HAP-1 (cell line): ENCODE measurements around the gene GALNT9.
"Not testable (repeated sequence)": the region's sequence is repeated elsewhere in the genome, so short reads cannot be mapped to it uniquely, and the experiment has no call there.

Source experiments
- DNase-seq, 2 experiments: peaks; one replicate each; pipeline ENCODE4 v3.0.0-alpha.2; 2016 to 2020; ENCODE audit warnings: low spot score in 2 of 2
- H3K27me3 ChIP-seq: fragments of 250-450 bp; sonication (Bioruptor Pico); 2 replicates; pipeline ENCODE4 v1.5.1; 2020; ENCODE audit warnings: low read depth, mild to moderate bottlenecking, moderate library complexity
- H3K36me3 ChIP-seq: fragments of 250-450 bp; sonication (Bioruptor Pico); replicated peaks from 2 replicates; pipeline ENCODE4 v1.5.1; 2020; ENCODE audit warnings: mild to moderate bottlenecking
- H3K4me1 ChIP-seq: fragments of 250-450 bp; sonication (Bioruptor Pico); 2 replicates; pipeline ENCODE4 v1.5.1; 2020; ENCODE audit warnings: mild to moderate bottlenecking
- H3K4me3 ChIP-seq: fragments of 250-450 bp; sonication (Bioruptor Pico); 2 replicates; pipeline ENCODE4 v1.5.1; 2020; ENCODE audit warnings: mild to moderate bottlenecking, moderate library complexity
- H3K9me3 ChIP-seq: fragments of 250-450 bp; sonication (Bioruptor Pico); 2 replicates; pipeline ENCODE4 v1.5.1; 2020; ENCODE audit warnings: mild to moderate bottlenecking, moderate library complexity
- in situ Hi-C: fragments of 300-500 bp; cut with MboI; formaldehyde crosslinking; loops from 3 replicates; pipeline ENCODE4 v1.14.3; 2020; ENCODE audit warnings: low sequenced_read_pairs, inconsistent platforms, mixed read lengths

GALNT9 gene

GRCh38 chr12:132329036-132329719 is at the start of gene GALNT9:
Gene GALNT9 (minus strand): TSS chr12:132329589. CDS start chr12:132329203, 386 bp downstream.
- Histone ChIP-seq H3K4me3 (no peak within 1 kb of the TSS), H3K36me3 (no peaks in the 10 kb centered on the region), H3K4me1 (no peaks in the 10 kb centered on the region), H3K9me3 (no peaks in the 10 kb centered on the region), H3K27me3 (peaks cover 37% of the 10 kb centered on the region)
- DNase-seq = no peak
- in situ Hi-C loops = no loop called here

DNA sequence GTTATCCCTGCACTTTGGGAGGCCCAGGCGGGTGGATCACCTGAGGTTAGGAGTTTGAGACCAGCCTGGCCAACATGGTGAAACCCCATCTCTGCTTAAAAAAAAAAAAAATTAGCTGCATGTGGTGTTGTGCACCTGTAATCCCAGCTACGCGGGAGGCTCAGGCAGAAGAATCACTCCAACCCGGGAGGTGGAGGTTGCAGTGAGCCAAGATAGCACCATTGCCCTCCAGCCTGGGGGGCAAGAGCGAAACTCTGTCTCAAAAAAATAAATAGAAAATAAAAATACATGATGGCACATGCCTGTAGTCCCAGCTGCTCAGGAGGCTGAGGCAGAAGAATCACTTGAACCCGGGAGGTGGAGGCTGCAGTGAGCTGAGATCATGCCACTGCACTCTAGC is 49.7 kb upstream of the GALNT9 start:
- H3K9me3 ChIP-seq, in situ Hi-C loops, H3K4me1 ChIP-seq, DNase-seq, H3K36me3 ChIP-seq, H3K4me3 ChIP-seq: not testable (repeated sequence)
- H3K27me3 ChIP-seq = peaks cover 39% of the 10 kb centered on the region

DNA sequence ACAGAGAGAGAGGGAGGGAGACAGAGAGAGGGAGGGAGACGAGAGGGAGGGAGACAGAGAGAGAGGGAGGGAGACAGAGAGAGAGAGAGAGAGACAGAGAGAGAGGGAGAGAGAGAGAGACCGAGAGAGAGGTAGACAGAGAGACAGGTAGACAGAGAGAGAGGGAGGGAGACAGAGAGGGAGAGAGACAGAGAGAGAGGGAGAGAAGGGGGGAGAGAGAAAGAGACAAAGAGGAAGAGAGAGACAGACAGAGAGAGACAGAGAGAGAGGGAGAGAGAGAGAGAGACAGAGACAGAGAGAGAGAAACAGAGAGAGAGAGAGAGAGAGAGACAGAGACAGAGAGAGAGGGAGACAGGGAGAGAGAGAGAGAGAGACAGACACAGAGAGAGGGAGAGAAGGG is 47.8 kb upstream of the GALNT9 start:
- Histone ChIP-seq H3K4me3 (no peak overlapping the region), H3K4me1 (no peaks in the 10 kb centered on the region), H3K27me3 (peaks cover 49% of the 10 kb centered on the region), H3K36me3 (no peaks in the 10 kb centered on the region), H3K9me3 (no peaks in the 10 kb centered on the region)
- DNase-seq = no peak
- in situ Hi-C loops = no loop called here

DNA sequence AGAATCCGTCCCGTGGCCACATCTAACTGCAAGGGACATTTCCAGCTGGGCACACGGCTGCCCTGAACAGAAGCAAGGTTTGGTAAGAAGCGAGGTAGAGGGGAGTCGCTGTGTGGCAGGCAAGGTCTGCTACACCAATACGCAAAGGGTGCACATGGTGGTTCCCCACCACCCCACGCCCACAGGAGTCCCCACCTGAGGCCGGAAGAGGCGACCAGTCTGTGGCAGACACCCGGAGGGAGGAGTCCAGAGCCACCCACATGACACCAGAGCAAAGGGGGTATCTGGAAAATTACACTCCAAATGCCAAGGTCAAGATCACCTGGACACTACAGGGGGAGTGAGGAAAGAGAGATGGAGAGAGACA is 47.1 kb upstream of the GALNT9 start:
- in situ Hi-C loops = no loop called here
- DNase-seq = no peak
- Histone ChIP-seq H3K36me3 (no peaks in the 10 kb centered on the region), H3K9me3 (no peaks in the 10 kb centered on the region), H3K4me3 (no peak overlapping the region), H3K4me1 (no peaks in the 10 kb centered on the region), H3K27me3 (peaks cover 49% of the 10 kb centered on the region)

- H3K4me3 ChIP-seq = no peak overlapping the region
- DNase-seq = no peak
- H3K9me3 ChIP-seq = no peaks in the 10 kb centered on the region
- no peaks in the 10 kb centered on the region for H3K36me3 ChIP-seq
- H3K27me3 ChIP-seq = peaks cover 52% of the 10 kb centered on the region
- no peaks in the 10 kb centered on the region for H3K4me1 ChIP-seq
- in situ Hi-C loops = no loop called here
Observed at GRCh38 chr12:132375747-132376463, 46.5 kb upstream of the GALNT9 start.

GRCh38 chr12:132374612-132375445 is 45.4 kb upstream of the GALNT9 start:
- H3K4me1 ChIP-seq = no peaks in the 10 kb centered on the region
- in situ Hi-C loops = no loop called here
- H3K36me3 ChIP-seq = no peaks in the 10 kb centered on the region
- H3K4me3 ChIP-seq = no peak overlapping the region
- no peaks in the 10 kb centered on the region for H3K9me3 ChIP-seq
- peaks cover 56% of the 10 kb centered on the region for H3K27me3 ChIP-seq
- no peak for DNase-seq

DNA sequence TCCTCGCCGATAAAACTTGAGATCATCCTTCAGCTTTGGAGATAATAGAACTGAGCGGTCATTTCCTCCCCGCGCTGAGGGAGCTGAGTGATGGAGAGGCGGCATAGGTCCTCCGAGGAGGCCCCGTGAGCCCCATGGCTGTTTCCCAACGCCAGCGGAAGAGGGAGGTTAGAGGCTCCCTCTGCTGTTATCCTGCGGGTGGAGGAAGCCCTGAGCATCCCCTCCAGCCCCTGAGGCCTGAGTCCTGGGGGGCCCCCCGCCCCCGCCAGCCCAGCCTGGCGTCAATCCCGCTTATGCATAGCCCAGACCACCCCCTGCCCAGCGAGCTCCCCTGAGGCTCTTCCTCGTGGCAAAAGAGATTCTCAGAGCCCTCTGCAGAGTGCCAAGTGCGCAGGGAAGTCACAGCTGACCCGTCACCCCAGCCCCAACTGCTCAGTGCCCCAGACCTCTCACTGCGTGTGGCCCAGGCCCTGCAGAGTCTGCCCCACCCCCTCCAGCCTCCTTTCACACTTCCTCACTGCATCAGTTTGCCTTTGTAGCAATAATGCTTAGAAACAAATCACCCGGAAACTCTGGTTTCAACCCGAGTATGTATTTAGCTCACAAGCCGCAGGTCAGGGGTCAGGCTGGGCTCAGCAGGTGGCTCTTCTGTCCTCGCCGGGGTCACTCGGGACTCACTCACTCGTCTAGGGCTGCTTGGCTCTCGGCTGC is 44.7 kb upstream of the GALNT9 start:
- DNase-seq = no peak

DNA sequence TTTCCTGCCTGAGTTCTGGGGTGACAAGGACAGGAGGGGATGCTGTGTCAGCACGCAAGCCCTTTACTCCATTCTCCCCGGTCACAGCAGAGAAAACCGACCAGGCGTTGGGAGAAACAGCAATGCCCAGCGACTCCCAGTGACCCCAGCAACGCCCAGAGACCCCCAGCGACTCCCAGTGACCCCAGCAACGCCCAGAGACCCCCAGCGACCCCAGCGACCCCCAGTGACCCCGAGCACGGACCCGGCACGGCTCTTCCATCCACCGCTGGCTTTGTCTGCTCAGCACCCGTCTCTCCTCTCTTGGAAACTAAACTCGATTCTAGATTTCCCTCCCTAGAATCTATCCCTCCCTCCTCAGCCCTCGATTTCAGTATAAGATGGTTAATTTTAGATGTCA is 38.5 kb upstream of the GALNT9 start:
- no peak for DNase-seq
- in situ Hi-C loops = no loop called here
- H3K27me3 ChIP-seq = peaks cover 22% of the 10 kb centered on the region
- no peaks in the 10 kb centered on the region for H3K9me3 ChIP-seq
- no peak overlapping the region for H3K4me3 ChIP-seq
- H3K36me3 ChIP-seq = no peaks in the 10 kb centered on the region
- no peaks in the 10 kb centered on the region for H3K4me1 ChIP-seq

More for the DNA sequence above, 44.7 kb upstream of the GALNT9 start:
- Histone ChIP-seq H3K4me1 (no peaks in the 10 kb centered on the region), H3K27me3 (peaks cover 59% of the 10 kb centered on the region), H3K9me3 (no peaks in the 10 kb centered on the region), H3K4me3 (no peak overlapping the region), H3K36me3 (no peaks in the 10 kb centered on the region)
- in situ Hi-C loops = no loop called here

DNA sequence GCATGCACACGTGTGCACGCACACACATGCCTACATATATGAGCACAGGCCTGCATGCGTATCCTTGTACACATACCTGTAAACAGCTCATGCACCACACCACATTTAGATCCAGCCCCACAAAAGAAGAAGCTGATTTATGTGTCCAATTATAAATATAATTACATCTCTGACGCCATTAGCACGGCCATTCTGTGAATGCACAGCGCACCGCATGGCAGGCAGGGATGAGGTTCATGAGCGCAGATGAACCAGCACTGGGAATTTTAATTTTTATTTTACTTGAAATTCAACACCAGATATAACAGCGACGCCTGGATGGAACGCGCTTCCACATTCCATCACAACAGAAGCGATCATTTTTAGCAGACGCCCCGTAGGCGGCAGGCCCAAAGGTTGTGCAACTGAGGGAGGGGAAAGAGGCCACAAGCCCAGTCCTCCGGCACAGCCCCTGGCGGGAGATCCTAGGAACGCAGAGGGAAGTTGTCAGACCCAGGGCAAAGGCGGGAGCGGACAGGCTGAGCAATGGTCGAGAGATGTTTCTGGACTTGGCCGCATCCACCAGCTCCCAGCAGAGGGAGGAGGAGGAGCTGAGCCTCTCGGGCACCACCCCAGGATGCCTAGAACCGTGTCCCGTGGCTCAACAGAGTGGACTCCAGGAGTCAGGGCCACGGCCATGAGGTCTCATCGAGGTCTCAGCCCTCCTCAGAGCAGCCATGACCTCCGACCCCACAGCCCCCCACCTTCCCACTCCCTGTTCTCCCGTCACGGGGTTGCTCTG is 37.9 kb upstream of the GALNT9 start:
- DNase-seq = no peak
- H3K27me3 ChIP-seq = peaks cover 22% of the 10 kb centered on the region
- no peaks in the 10 kb centered on the region for H3K36me3 ChIP-seq
- no peak overlapping the region for H3K4me3 ChIP-seq
- H3K4me1 ChIP-seq = no peaks in the 10 kb centered on the region
- in situ Hi-C loops = no loop called here
- no peaks in the 10 kb centered on the region for H3K9me3 ChIP-seq

- no peaks in the 10 kb centered on the region for H3K9me3 ChIP-seq
Observed at GRCh38 chr12:132366341-132366861, 37.0 kb upstream of the GALNT9 start.

GRCh38 chr12:132365226-132365625 is 35.8 kb upstream of the GALNT9 start:
- H3K4me3 ChIP-seq = no peak overlapping the region
- in situ Hi-C loops = no loop called here
- no peaks in the 10 kb centered on the region for H3K4me1 ChIP-seq
- DNase-seq = no peak
- no peaks in the 10 kb centered on the region for H3K9me3 ChIP-seq
- no peaks in the 10 kb centered on the region for H3K36me3 ChIP-seq
- peaks cover 12% of the 10 kb centered on the region; the same call in 1 of the 2 replicates for H3K27me3 ChIP-seq

More at GRCh38 chr12:132366341-132366861, 37.0 kb upstream of the GALNT9 start:
- DNase-seq = no peak
- Histone ChIP-seq H3K4me3 (no peak overlapping the region), H3K4me1 (no peaks in the 10 kb centered on the region), H3K27me3 (peaks cover 22% of the 10 kb centered on the region; the same call in 1 of the 2 replicates), H3K36me3 (no peaks in the 10 kb centered on the region)
- in situ Hi-C loops = no loop called here

DNA sequence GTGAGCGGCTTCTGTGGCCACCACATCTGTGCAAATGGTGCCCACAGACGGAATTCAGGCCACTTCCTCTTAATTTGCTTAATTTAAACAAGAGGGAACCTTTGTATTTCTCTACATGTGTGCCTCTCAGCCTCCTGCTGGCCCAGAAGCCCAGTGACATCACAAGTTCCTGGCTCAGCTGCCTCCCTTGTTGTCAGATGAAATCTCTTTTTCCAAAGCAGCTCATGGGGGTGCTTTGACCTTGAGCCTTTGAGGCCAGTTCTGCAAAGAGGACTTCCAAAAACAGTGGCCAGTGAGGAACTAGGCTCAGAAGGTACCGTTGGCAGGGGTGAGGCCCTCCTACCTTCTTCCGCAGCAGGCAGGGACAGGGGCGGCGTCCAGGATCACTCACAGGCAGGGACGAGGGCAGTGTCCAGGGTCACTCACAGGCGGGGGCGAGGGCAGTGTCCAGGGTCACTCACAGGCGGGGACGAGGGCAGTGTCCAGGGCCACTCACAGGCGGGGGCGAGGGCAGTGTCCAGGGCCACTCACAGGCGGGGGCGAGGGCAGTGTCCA is 35.0 kb upstream of the GALNT9 start:
- Histone ChIP-seq H3K4me1 (no peaks in the 10 kb centered on the region), H3K36me3 (no peaks in the 10 kb centered on the region), H3K27me3 (peaks cover 4% of the 10 kb centered on the region; the same call in 1 of the 2 replicates), H3K9me3 (no peaks in the 10 kb centered on the region), H3K4me3 (no peak overlapping the region)
- no peak for DNase-seq
- in situ Hi-C loops = no loop called here
